RWPE2 (cell line): Measurements from ENCODE around the gene CCDC83.
A peak's percentile ranks its signal among the peaks of the same experiment; 100 is the strongest.

Experiments used
- ATAC-seq: fragments of 200-7000 bp; cut with Tn5 transposase; 3 replicates; pipeline ENCODE4 v1.9.1; 2021; ENCODE audit warnings: low read depth
- DNase-seq: peaks from one replicate; pipeline ENCODE4 v3.0.0-alpha.2; 2020; ENCODE audit warnings: low spot score
- H3K27ac ChIP-seq: fragments of 450-650 bp; 2 replicates; pipeline ENCODE4 v1.5.1; 2017; ENCODE audit warnings: mild to moderate bottlenecking; ENCODE audit not compliant: poor library complexity, severe bottlenecking
- H3K27me3 ChIP-seq: fragments of 250-450 bp; sonication (Bioruptor Pico); 2 replicates; pipeline ENCODE4 v1.5.1; 2021; ENCODE audit warnings: mild to moderate bottlenecking, moderate library complexity; ENCODE audit not compliant: insufficient read depth, poor library complexity, severe bottlenecking
- H3K36me3 ChIP-seq: fragments of 250-450 bp; sonication (Bioruptor Pico); 2 replicates; pipeline ENCODE4 v1.5.1; 2020; ENCODE audit warnings: low read depth, mild to moderate bottlenecking, moderate library complexity
- H3K4me1 ChIP-seq: fragments of 250-450 bp; sonication (Bioruptor Pico); 2 replicates; pipeline ENCODE4 v1.5.1; 2021; ENCODE audit warnings: mild to moderate bottlenecking, moderate library complexity; ENCODE audit not compliant: insufficient read depth, poor library complexity, severe bottlenecking
- H3K4me3 ChIP-seq: fragments of 250-450 bp; sonication (Bioruptor Pico); 2 replicates; pipeline ENCODE4 v1.5.1; 2021; ENCODE audit warnings: mild to moderate bottlenecking, moderate library complexity; ENCODE audit not compliant: severe bottlenecking
- H3K9me3 ChIP-seq: fragments of 250-450 bp; sonication (Bioruptor Pico); 2 replicates; pipeline ENCODE4 v1.5.1; 2021; ENCODE audit warnings: mild to moderate bottlenecking, moderate library complexity; ENCODE audit not compliant: severe bottlenecking
- CTCF ChIP-seq: fragments of 450-650 bp; IDR thresholded peaks from one replicate; pipeline ENCODE4 v1.5.1; 2017; ENCODE audit warnings: mild to moderate bottlenecking, moderate library complexity; ENCODE audit not compliant: poor library complexity, severe bottlenecking

CCDC83 gene

GRCh38 chr11:85934596-85935169 is 79.5 kb downstream of the CCDC83 start:
- Histone ChIP-seq H3K27me3 (no peaks in the 10 kb centered on the region), H3K36me3 (no peaks in the 10 kb centered on the region), H3K27ac (no peak overlapping the region), H3K4me1 (no peaks in the 10 kb centered on the region), H3K9me3 (no peaks in the 10 kb centered on the region), H3K4me3 (no peak overlapping the region)
- no peak for TF ChIP-seq CTCF
- ATAC-seq (no peak), DNase-seq (no peak)

GRCh38 chr11:85935751-85936150 is 80.6 kb downstream of the CCDC83 start:
- no peaks in the 10 kb centered on the region for H3K9me3 ChIP-seq
- ATAC-seq (no peak), DNase-seq (no peak)
- H3K4me3 ChIP-seq, result no peak overlapping the region
- H3K4me1 ChIP-seq, result no peaks in the 10 kb centered on the region
- no peaks in the 10 kb centered on the region for H3K27me3 ChIP-seq
- no peak for TF ChIP-seq CTCF
- H3K36me3 ChIP-seq, result no peaks in the 10 kb centered on the region
- no peak overlapping the region for H3K27ac ChIP-seq

- Histone ChIP-seq H3K4me3 (no peak overlapping the region), H3K27me3 (no peaks in the 10 kb centered on the region), H3K4me1 (no peaks in the 10 kb centered on the region), H3K36me3 (no peaks in the 10 kb centered on the region), H3K27ac (no peak overlapping the region), H3K9me3 (no peaks in the 10 kb centered on the region)
- no peak for TF ChIP-seq CTCF
- ATAC-seq, result no peak
- no peak for DNase-seq
These were observed 82.7 kb downstream of the CCDC83 start for GRCh38 chr11:85937835-85938234.

GRCh38 chr11:85939099-85940015 is 84.2 kb downstream of the CCDC83 start:
- H3K4me1 ChIP-seq, result no peaks in the 10 kb centered on the region
- no peaks in the 10 kb centered on the region for H3K36me3 ChIP-seq
- no peaks in the 10 kb centered on the region for H3K27me3 ChIP-seq
- H3K4me3 ChIP-seq, result no peak overlapping the region
- no peak overlapping the region for H3K27ac ChIP-seq
- no peak for TF ChIP-seq CTCF
- no peaks in the 10 kb centered on the region for H3K9me3 ChIP-seq
- DNase-seq (no peak), ATAC-seq (no peak)

- no peaks in the 10 kb centered on the region for H3K27me3 ChIP-seq
- peak; percentile 56 for ATAC-seq
- no peaks in the 10 kb centered on the region for H3K4me1 ChIP-seq
- no peaks in the 10 kb centered on the region for H3K36me3 ChIP-seq
- TF ChIP-seq CTCF, result peak; percentile 62
- DNase-seq, result no peak
- H3K4me3 ChIP-seq, result no peak overlapping the region
- no peak overlapping the region for H3K27ac ChIP-seq
- no peaks in the 10 kb centered on the region for H3K9me3 ChIP-seq
These were observed 86.3 kb downstream of the CCDC83 start for GRCh38 chr11:85941380-85941973.
